ENCODE measurements around the gene RGS2.

- no peak for TF ChIP-seq EZH2 (IDR thresholded peaks at IDR 0.05; ENCODE audit: insufficient read depth, poor library complexity, severe bottlenecking)
- no peak for TF ChIP-seq EZH2phosphoT487 (IDR thresholded peaks at IDR 0.05; ENCODE audit: insufficient read depth, low read depth)
Measured at GRCh38 chr1:192861860-192862259, 53.0 kb downstream of the RGS2 start.

Data from GM23248 (cell line).